Neural cell (in vitro differentiated cells): ENCODE results near the gene HEXIM2.

ENCODE experiments used
- CTCF ChIP-seq: fragments of 450-650 bp; IDR thresholded peaks from 2 replicates; pipeline ENCODE4 v1.5.1; 2014; ENCODE audit warnings: antibody characterized with exemption, mild to moderate bottlenecking, moderate library complexity; ENCODE audit not compliant: poor library complexity, severe bottlenecking
- EZH2 ChIP-seq: fragments of 200-600, 300-800 bp; shearing (Covaris generic), sonication (generic); IDR thresholded peaks from 2 replicates; pipeline ENCODE4 v1.6.1; 2014; ENCODE audit warnings: antibody characterized with exemption, low read length, borderline replicate concordance, mild to moderate bottlenecking; ENCODE audit not compliant: insufficient read depth, poor library complexity, severe bottlenecking

- TF ChIP-seq CTCF (no peak), EZH2 (no peak)
Observed at GRCh38 chr17:45129426-45129939, 32.2 kb upstream of the HEXIM2 start.
